Endodermal cell (in vitro differentiated cells): ENCODE data around the gene TRIM41. TPM values are rescaled to one million over a fixed set of nuclear protein-coding genes. Genes with fewer than 3 reads are reported as not detected.
"Not testable (repeated sequence)": the region's sequence is repeated elsewhere in the genome, so short reads cannot be mapped to it uniquely, and the experiment has no call there.

Experiments used
- DNase-seq: peaks from one replicate; pipeline ENCODE4 v3.0.0-alpha.2; 2017
- H3K27ac ChIP-seq: 2 replicates; pipeline ENCODE4 v1.5.1; 2013; ENCODE audit warnings: mild to moderate bottlenecking, low read depth, low read length, moderate library complexity
- H3K27me3 ChIP-seq: 2 replicates; pipeline ENCODE4 v1.6.1; 2013; ENCODE audit warnings: mild to moderate bottlenecking, low read length, moderate library complexity; ENCODE audit not compliant: insufficient read depth, control insufficient read depth, poor library complexity, severe bottlenecking
- H3K36me3 ChIP-seq: 2 replicates; pipeline ENCODE4 v1.7.0; 2013; ENCODE audit warnings: mild to moderate bottlenecking, low read length, moderate library complexity; ENCODE audit not compliant: control insufficient read depth, insufficient read depth
- H3K4me1 ChIP-seq: one replicate; pipeline ENCODE4 v1.7.0; 2013; ENCODE audit warnings: low read length; ENCODE audit not compliant: control insufficient read depth, insufficient read depth
- H3K4me3 ChIP-seq: 2 replicates; pipeline ENCODE4 v1.5.1; 2013; ENCODE audit warnings: mild to moderate bottlenecking, low read length, moderate library complexity
- H3K9ac ChIP-seq: 2 replicates; pipeline ENCODE4 v1.6.1; 2013; ENCODE audit warnings: mild to moderate bottlenecking, low read length, moderate library complexity; ENCODE audit not compliant: poor library complexity, severe bottlenecking; ENCODE audit errors: extremely low read depth
- H3K9me3 ChIP-seq: 2 replicates; pipeline ENCODE4 v1.6.1; 2013; ENCODE audit warnings: mild to moderate bottlenecking, low read length, moderate library complexity; ENCODE audit not compliant: control insufficient read depth
- H3K27ac Mint-ChIP-seq: 2 replicates; pipeline ENCODE4 v1.8.0; 2020; ENCODE audit warnings: mixed read lengths
- H3K27me3 Mint-ChIP-seq: 2 replicates; pipeline ENCODE4 v1.8.0; 2021; ENCODE audit warnings: mild to moderate bottlenecking, mixed read lengths; ENCODE audit not compliant: insufficient read depth
- H3K36me3 Mint-ChIP-seq: 2 replicates; pipeline ENCODE4 v1.8.0; 2020; ENCODE audit warnings: low read depth, mixed read lengths
- H3K4me1 Mint-ChIP-seq: 2 replicates; pipeline ENCODE4 v1.8.0; 2020; ENCODE audit warnings: mixed read lengths
- H3K4me3 Mint-ChIP-seq: 2 replicates; pipeline ENCODE4 v1.8.0; 2020; ENCODE audit warnings: mild to moderate bottlenecking, moderate library complexity, mixed read lengths
- H3K9me3 Mint-ChIP-seq: 2 replicates; pipeline ENCODE4 v1.8.0; 2020; ENCODE audit warnings: mild to moderate bottlenecking, mixed read lengths
- CTCF ChIP-seq: fragments of 200-600 bp; sonication (generic); conservative IDR thresholded peaks from 2 replicates; pipeline ENCODE4 v1.5.0; 2021; ENCODE audit warnings: antibody characterized with exemption, mild to moderate bottlenecking
- WGBS, 2 experiments: methylation state at CpG; one replicate each; pipeline versions ENCODE4 v1.1.5 to v1.1.7; 2013; ENCODE audit warnings: missing lambda C conversion rate in 2 of 2, mixed read lengths in 1 of 2; ENCODE audit not compliant: insufficient coverage in 1 of 2, insufficient read length in 1 of 2; 5-methylcytosine and 5-hydroxymethylcytosine counted together
- total RNA-seq, 2 donors: library from RNA; stranded (reverse); fragmentation: NEBNext Ultra II Directional in 1 of 2; extraction: Animal tissue kit (Norgen Biotek cat#: 25700) in 1 of 2; gene quantifications; 2 replicates in 1 of 2; 3 replicates in 1 of 2; pipeline ENCODE4 v1.2.1, GENCODE V29; 2021

TRIM41 gene
- total RNA-seq, 2 donors from 2014 or later, result 37.5 to 41.7 TPM

DNA sequence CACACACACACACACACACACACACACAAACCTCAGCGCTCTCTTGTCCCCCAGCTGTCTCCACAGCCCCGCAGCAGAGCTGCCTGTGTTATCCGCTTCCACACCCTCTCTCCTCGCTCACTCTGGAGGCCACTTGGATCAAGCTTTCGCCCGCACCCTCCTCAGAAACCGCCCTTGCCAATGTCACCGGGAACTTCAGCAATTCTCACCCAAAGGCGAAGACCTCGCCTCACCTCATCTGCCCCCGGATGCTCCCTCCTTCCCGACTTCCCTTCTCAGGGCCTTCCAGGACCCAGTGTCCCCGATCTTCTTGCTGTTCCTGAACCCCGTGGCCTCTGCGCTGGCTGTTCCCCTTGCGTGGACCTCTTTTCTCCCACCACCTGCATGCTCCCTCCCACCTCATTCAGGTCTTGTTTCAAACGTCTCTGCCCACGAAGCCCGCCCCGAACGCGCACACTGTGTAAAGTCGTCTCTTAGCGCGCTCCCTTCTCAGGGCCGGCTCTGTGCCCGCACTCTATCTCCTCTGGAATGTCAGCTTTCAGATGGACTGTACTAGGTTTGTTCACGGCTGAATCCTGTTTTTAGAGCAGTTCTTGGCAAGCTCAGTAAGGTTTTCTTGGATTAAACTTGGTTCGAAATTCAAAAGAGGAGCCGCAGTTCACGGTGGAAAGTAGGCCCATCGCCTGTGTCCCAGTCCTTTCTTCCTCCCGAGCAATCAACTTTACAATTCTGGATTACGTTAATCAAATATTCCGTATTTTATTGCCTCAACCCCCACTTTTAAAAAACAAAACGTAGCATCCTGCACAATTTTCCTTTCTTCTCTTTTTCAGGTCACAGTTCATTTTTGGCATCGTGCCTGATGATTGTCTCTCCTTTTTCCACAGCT lies 17.1 kb upstream of the TRIM41 start:
- Mint-ChIP-seq H3K36me3 (no peaks in the 10 kb centered on the region), H3K9me3 (no peaks in the 10 kb centered on the region), H3K27ac (peak overlapping the region; percentile 87), H3K4me1 (peaks cover 6% of the 10 kb centered on the region), H3K4me3 (peak overlapping the region; percentile 87), H3K27me3 (peaks cover 56% of the 10 kb centered on the region)
- Histone ChIP-seq H3K36me3 (no peaks in the 10 kb centered on the region), H3K27ac (no peak overlapping the region), H3K9ac (peak overlapping the region; percentile 1), H3K4me3 (peak overlapping the region; percentile 98), H3K4me1 (no peaks in the 10 kb centered on the region), H3K27me3 (peaks cover 53% of the 10 kb centered on the region), H3K9me3 (no peaks in the 10 kb centered on the region)
- TF ChIP-seq CTCF, result no peak
- DNase-seq, result no peak
- WGBS, 2 experiments, result 1 to 3% methylated on average over 32 to 37 of the region's 37 CpGs

DNA sequence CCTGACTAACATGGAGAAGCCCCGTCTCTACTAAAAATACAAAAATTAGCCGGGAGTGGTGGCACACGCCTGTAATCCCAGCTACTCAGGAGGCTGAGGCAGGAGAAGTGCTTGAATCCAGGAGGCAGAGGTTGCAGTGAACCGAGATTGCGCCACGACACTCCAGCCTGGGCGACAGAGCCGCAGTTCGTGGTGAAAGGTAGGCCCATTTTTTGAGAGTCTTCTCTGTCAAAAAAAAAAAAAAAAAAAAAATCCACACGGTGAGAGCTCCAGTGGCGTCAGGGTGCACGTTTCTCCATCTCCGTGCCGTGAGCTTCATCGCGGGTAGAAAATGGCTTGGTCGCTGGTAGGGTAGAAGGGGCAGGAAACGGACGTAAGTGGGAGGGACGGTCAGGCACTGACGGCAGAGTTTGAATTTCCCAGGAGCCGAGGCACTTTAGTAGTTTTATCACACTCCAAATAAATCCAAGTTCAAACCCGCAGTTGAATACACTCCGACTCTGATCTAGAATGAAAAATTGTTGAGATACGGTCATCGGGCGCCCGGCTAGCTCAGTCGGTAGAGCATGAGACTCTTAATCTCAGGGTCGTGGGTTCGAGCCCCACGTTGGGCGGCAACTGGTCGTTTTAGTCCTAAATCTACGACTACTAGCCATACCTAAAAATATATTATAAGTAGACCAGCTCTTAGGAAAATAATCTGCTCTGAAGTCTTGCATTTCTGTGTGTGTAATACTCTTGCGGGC lies 15.7 kb upstream of the TRIM41 start:
- H3K4me1 ChIP-seq, result no peaks in the 10 kb centered on the region
- no peak overlapping the region for H3K27ac ChIP-seq
- peak overlapping the region; percentile 82 for H3K9ac ChIP-seq
- DNase-seq, result peak; percentile 94
- H3K27ac Mint-ChIP-seq, result peak overlapping the region; percentile 87
- TF ChIP-seq CTCF, result no peak
- no peaks in the 10 kb centered on the region for H3K9me3 ChIP-seq
- WGBS, 2 experiments, result 0 to 2% methylated on average over 15 to 36 of the region's 36 CpGs
- peaks cover 47% of the 10 kb centered on the region for H3K27me3 ChIP-seq
- H3K4me1 Mint-ChIP-seq, result peaks cover 6% of the 10 kb centered on the region
- no peaks in the 10 kb centered on the region for H3K36me3 ChIP-seq
- no peaks in the 10 kb centered on the region for H3K9me3 Mint-ChIP-seq
- H3K4me3 Mint-ChIP-seq, result peak overlapping the region; percentile 87
- peak overlapping the region; percentile 98 for H3K4me3 ChIP-seq
- H3K36me3 Mint-ChIP-seq, result no peaks in the 10 kb centered on the region
- peaks cover 44% of the 10 kb centered on the region for H3K27me3 Mint-ChIP-seq

DNA sequence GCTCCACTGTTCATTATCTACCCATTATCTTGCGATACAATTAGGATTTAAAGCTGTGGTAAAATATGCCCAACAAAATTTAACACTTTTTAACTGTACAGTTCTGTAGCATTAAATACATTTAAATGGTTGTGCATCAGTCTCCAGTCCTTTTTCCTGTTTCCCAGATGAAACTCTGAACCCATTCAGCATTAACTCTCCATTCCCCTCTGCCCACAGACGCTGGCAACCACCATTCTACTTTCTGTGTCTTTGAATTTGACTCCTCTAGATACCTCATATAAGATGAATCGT lies 15.2 kb upstream of the TRIM41 start:
- Mint-ChIP-seq H3K27ac (no peak overlapping the region), H3K36me3 (no peaks in the 10 kb centered on the region), H3K4me3 (peak overlapping the region; percentile 87), H3K9me3 (no peaks in the 10 kb centered on the region), H3K4me1 (peaks cover 6% of the 10 kb centered on the region), H3K27me3 (peaks cover 43% of the 10 kb centered on the region)
- H3K4me1 ChIP-seq, result no peaks in the 10 kb centered on the region
- WGBS, 2 experiments, result 55 to 57% methylated on average over 2 to 3 of the region's 3 CpGs
- H3K9ac ChIP-seq, result no peak overlapping the region
- no peak overlapping the region for H3K27ac ChIP-seq
- peaks cover 46% of the 10 kb centered on the region for H3K27me3 ChIP-seq
- no peak for DNase-seq
- H3K4me3 ChIP-seq, result peak overlapping the region; percentile 98
- H3K9me3 ChIP-seq, result no peaks in the 10 kb centered on the region
- no peak for TF ChIP-seq CTCF
- H3K36me3 ChIP-seq, result no peaks in the 10 kb centered on the region

GRCh38 chr5:181209006-181209405 lies 14.1 kb upstream of the TRIM41 start:
- not testable (repeated sequence) for DNase-seq, H3K4me3 ChIP-seq, H3K9me3 ChIP-seq, H3K36me3 Mint-ChIP-seq, H3K9me3 Mint-ChIP-seq, H3K4me1 ChIP-seq, H3K4me3 Mint-ChIP-seq, H3K36me3 ChIP-seq, H3K4me1 Mint-ChIP-seq, H3K9ac ChIP-seq, H3K27ac Mint-ChIP-seq, H3K27ac ChIP-seq
- WGBS, 2 experiments, result 91 to 93% methylated on average over 21 to 24 of the region's 24 CpGs
- H3K27me3 ChIP-seq, result peaks cover 44% of the 10 kb centered on the region
- peaks cover 41% of the 10 kb centered on the region for H3K27me3 Mint-ChIP-seq

DNA sequence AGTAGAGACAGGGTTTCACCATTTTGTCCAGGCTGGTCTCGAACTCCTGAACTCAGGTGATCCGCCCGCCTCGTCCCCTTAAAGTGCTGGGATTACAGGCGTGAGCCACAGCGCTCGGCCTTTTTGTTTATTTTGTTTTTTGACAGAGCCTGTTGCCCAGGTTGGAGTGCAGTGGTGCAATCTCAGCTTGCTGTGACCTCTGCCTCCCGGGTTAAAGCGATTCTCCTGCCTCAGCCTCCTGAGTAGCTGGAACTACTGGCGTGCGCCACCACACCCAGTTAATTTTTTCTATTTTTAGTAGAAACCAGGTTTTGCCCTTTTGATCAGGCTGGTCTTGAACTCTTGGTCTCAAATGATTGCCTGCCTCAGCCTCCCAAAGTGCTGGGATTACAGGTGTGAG lies 12.9 kb upstream of the TRIM41 start:
- H3K27ac ChIP-seq, DNase-seq, H3K4me1 Mint-ChIP-seq, H3K4me3 ChIP-seq, H3K36me3 Mint-ChIP-seq, H3K4me3 Mint-ChIP-seq, H3K36me3 ChIP-seq, H3K9ac ChIP-seq, H3K4me1 ChIP-seq, H3K9me3 Mint-ChIP-seq, H3K27ac Mint-ChIP-seq, H3K9me3 ChIP-seq: not testable (repeated sequence)
- H3K27me3 Mint-ChIP-seq, result peaks cover 37% of the 10 kb centered on the region
- peaks cover 33% of the 10 kb centered on the region for H3K27me3 ChIP-seq
- 80 to 85% methylated on average over 11 of the region's 11 CpGs for WGBS, 2 experiments
